ENCODE measurements around the gene DIAPH3.

DNA sequence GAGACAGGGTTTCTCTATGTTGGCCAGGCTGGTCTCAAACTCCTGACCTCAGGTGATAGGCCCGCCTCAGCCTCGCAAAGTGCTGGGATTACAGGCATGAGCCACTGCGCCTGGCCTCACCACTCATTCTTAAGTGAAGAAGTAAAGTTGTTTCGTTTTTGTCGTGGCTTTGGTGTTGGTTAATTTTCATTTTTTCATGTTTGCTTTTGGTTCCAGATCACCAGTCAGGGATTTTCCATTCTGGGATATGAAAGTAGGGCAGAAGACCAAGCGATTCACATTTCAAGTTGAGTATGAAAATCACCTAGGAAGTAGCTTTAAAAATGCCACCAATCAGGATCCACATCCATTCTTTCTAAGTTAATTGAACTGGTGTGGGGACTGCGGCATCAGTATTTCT lies 289.9 kb downstream of the DIAPH3 start:
- no peak for TF ChIP-seq EZH2 (IDR thresholded peaks at IDR 0.05; ENCODE audit: borderline replicate concordance, insufficient read depth, low read depth, low read length, poor library complexity, severe bottlenecking)
- TF ChIP-seq CTCF (IDR thresholded peaks at IDR 0.05) = no peak
